AG10803 (cell line): ENCODE data around the gene FMOD.
A peak's percentile ranks its signal among the peaks of the same experiment; 100 is the strongest.

ENCODE experiments used
- DNase-seq: peaks from one replicate; pipeline ENCODE4 v3.0.0; 2010; ENCODE audit warnings: low read depth
- H3K4me3 ChIP-seq: 2 replicates; pipeline ENCODE4 v1.5.1; 2011; ENCODE audit warnings: mild to moderate bottlenecking, low read length, control low read depth
- CTCF ChIP-seq: conservative IDR thresholded peaks from 2 replicates; pipeline ENCODE4 v1.5.1; 2011; ENCODE audit warnings: mild to moderate bottlenecking, low read length, control low read depth, inconsistent platforms

FMOD gene

GRCh38 chr1:203338335-203339036 is 12.4 kb downstream of the FMOD start:
- peak; percentile 55 for DNase-seq
- peak; percentile 88 for TF ChIP-seq CTCF
- no peak overlapping the region for H3K4me3 ChIP-seq

DNA sequence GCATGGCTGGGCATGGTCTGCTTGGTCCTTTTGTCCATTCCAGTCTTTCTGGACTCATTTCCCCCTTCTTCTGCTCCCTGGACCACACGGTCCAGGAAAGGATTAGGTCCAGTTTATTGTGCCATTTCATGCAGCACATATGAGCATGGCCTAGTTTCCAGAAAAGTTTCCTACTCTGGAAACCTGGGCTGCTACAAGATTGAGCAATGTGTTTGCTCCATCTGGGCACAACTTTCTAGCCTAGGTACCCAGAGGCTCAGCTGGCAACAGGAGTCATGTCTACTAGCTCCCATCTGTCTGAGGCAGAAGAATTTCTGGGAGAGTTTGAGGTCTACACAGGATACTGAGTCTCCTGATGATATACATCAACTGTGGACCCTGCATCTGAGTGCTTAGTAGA is 14.8 kb downstream of the FMOD start:
- TF ChIP-seq CTCF, result no peak
- no peak overlapping the region for H3K4me3 ChIP-seq
- no peak for DNase-seq

- no peak overlapping the region for H3K4me3 ChIP-seq
- no peak for TF ChIP-seq CTCF
- DNase-seq, result no peak
Observed at GRCh38 chr1:203335503-203335902, 15.4 kb downstream of the FMOD start.

DNA sequence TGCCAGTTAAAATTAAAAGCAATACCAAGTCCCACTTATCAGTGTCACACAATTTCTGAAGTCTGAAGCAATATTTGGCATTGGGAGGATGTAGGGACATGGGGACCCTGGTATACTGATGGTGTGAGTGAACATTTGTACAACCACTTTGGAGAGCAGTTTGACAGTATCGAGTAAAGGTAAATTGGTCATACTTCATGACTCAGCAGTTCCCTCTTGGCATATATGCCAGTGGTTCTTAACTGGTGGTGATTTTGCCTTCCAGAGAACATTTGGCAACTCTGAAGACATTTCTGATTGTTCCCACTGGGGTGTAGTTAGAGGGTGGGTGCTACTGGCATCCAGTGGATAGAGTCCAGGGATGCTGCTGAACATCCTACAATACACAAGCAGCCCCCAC is 19.7 kb downstream of the FMOD start:
- no peak for DNase-seq
- TF ChIP-seq CTCF, result no peak
- H3K4me3 ChIP-seq, result no peak overlapping the region

DNA sequence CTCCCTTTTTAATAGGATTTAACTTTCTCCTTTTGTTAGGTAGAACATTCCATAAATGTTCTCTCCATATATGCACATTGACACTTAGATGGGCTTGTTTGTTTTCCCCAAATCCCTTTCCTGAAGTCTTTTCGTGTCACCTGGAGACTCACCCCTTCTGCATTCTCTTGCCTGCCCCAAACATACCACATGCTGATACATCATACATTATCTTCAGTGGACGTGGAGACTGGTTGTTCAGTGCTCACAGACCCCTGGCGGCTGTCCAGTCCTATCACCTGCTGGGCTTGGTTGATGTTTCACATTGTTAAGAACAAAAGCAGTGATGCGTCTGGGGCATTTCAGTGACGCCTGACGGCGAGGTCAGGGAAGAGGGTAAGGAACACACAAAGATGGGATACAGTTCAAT is 22.2 kb downstream of the FMOD start:
- no peak overlapping the region for H3K4me3 ChIP-seq
- TF ChIP-seq CTCF, result no peak
- DNase-seq, result no peak

DNA sequence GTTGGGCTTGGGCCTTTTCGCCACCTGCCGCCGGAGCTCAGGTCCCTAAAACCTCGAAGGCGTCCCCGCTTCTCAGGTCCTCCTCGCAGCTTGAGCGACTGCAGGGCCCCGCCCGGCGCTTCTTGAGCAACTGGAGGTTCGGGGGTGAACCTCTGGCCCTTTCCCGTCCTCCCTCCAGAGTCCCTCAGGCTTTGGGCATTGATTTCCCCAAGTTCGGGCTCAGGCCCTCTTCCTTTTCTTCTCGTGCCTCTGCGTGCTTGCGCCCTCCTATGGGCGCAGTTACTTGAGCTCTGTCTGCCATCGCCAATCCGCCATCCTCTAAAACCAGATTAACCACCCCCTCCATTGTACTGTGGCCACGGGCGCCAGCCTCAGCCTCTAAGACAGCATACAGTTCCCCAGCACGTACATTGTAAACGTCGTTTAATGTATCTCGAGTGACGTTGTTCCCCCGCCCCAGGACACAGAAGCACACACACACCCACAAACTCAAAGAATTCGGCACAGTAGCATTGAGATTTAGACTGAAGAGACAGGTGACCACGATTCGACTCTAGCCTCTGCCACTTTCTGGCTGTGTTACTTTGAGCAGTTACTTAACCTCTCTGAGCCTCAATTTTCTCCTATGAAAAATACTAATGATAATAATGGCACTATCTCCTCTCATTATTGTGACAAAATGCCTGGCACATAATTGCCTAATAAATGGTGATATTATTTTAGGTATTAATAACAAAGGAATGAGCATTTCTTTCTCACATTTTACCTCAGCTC is 23.1 kb downstream of the FMOD start:
- TF ChIP-seq CTCF, result peak; percentile 51
- H3K4me3 ChIP-seq, result peak overlapping the region; percentile 55
- peak; percentile 49 for DNase-seq
